ENCODE results near the gene TMEM161B. TPM values are rescaled to one million over a fixed set of nuclear protein-coding genes. Genes with fewer than 3 reads are reported as not detected.
A peak's percentile ranks its signal among the peaks of the same experiment; 100 is the strongest.
"Not testable (repeated sequence)": the region's sequence is repeated elsewhere in the genome, so short reads cannot be mapped to it uniquely, and the experiment has no call there.

TMEM161B gene
- polyA plus RNA-seq, 1 donor, result 31.8 TPM

- Histone ChIP-seq H3K27me3 (ENCODE audit: control insufficient read depth, insufficient read depth, low read length) (no peaks in the 10 kb centered on the region), H3K36me3 (ENCODE audit: control insufficient read depth, insufficient read depth, low read length) (peaks cover 2% of the 10 kb centered on the region), H3K27ac (ENCODE audit: low read length) (peak overlapping the region; percentile 8), H3K4me1 (ENCODE audit: control insufficient read depth, insufficient read depth, low read length) (no peaks in the 10 kb centered on the region), H3K9me3 (ENCODE audit: control insufficient read depth, low read depth, low read length) (no peaks in the 10 kb centered on the region), H3K4me3 (ENCODE audit: low read length) (no peak overlapping the region)
- DNase-seq, result peak; percentile 8 to 45
- WGBS (ENCODE audit: insufficient coverage, low lambda C conversion rate), result 100% methylated on average over 1 of the region's 2 CpGs
These were observed 17.5 kb downstream of the TMEM161B start for GRCh38 chr5:88251048-88251711.

GRCh38 chr5:88250010-88250409 lies 18.6 kb downstream of the TMEM161B start:
- no peak for DNase-seq
- H3K4me3 ChIP-seq (ENCODE audit: low read length), result no peak overlapping the region
- H3K36me3 ChIP-seq (ENCODE audit: control insufficient read depth, insufficient read depth, low read length), result peaks cover 2% of the 10 kb centered on the region
- H3K27me3 ChIP-seq (ENCODE audit: control insufficient read depth, insufficient read depth, low read length), result no peaks in the 10 kb centered on the region
- no CpG with 5 or more reads among the region's 2 CpGs for WGBS (ENCODE audit: insufficient coverage, low lambda C conversion rate)
- H3K9me3 ChIP-seq (ENCODE audit: control insufficient read depth, low read depth, low read length), result no peaks in the 10 kb centered on the region
- H3K4me1 ChIP-seq (ENCODE audit: control insufficient read depth, insufficient read depth, low read length), result no peaks in the 10 kb centered on the region
- no peak overlapping the region for H3K27ac ChIP-seq (ENCODE audit: low read length)

GRCh38 chr5:88248743-88249540 lies 19.7 kb downstream of the TMEM161B start:
- Histone ChIP-seq H3K27ac (ENCODE audit: low read length) (no peak overlapping the region), H3K4me1 (ENCODE audit: control insufficient read depth, insufficient read depth, low read length) (peaks cover 3% of the 10 kb centered on the region), H3K27me3 (ENCODE audit: control insufficient read depth, insufficient read depth, low read length) (no peaks in the 10 kb centered on the region), H3K4me3 (ENCODE audit: low read length) (no peak overlapping the region), H3K9me3 (ENCODE audit: control insufficient read depth, low read depth, low read length) (no peaks in the 10 kb centered on the region), H3K36me3 (ENCODE audit: control insufficient read depth, insufficient read depth, low read length) (peaks cover 2% of the 10 kb centered on the region)
- 100% methylated on average over 1 of the region's 2 CpGs for WGBS (ENCODE audit: insufficient coverage, low lambda C conversion rate)
- no peak for DNase-seq

- Histone ChIP-seq H3K4me3 (ENCODE audit: low read length) (no peak overlapping the region), H3K36me3 (ENCODE audit: control insufficient read depth, insufficient read depth, low read length) (no peaks in the 10 kb centered on the region), H3K27me3 (ENCODE audit: control insufficient read depth, insufficient read depth, low read length) (no peaks in the 10 kb centered on the region), H3K27ac (ENCODE audit: low read length) (no peak overlapping the region), H3K4me1 (ENCODE audit: control insufficient read depth, insufficient read depth, low read length) (peaks cover 3% of the 10 kb centered on the region), H3K9me3 (ENCODE audit: control insufficient read depth, low read depth, low read length) (no peaks in the 10 kb centered on the region)
- WGBS (ENCODE audit: insufficient coverage, low lambda C conversion rate), result 80% methylated on average over 1 of the region's 3 CpGs
- DNase-seq, result no peak
These were observed 20.6 kb downstream of the TMEM161B start for GRCh38 chr5:88248094-88248493.

- Histone ChIP-seq H3K4me3 (ENCODE audit: low read length) (no peak overlapping the region), H3K36me3 (ENCODE audit: control insufficient read depth, insufficient read depth, low read length) (no peaks in the 10 kb centered on the region), H3K4me1 (ENCODE audit: control insufficient read depth, insufficient read depth, low read length) (peaks cover 3% of the 10 kb centered on the region), H3K27me3 (ENCODE audit: control insufficient read depth, insufficient read depth, low read length) (no peaks in the 10 kb centered on the region), H3K27ac (ENCODE audit: low read length) (no peak overlapping the region), H3K9me3 (ENCODE audit: control insufficient read depth, low read depth, low read length) (no peaks in the 10 kb centered on the region)
- no peak for DNase-seq
These were observed 22.8 kb downstream of the TMEM161B start for GRCh38 chr5:88245893-88246244.

- no peaks in the 10 kb centered on the region for H3K27me3 ChIP-seq (ENCODE audit: control insufficient read depth, insufficient read depth, low read length)
- no peaks in the 10 kb centered on the region for H3K36me3 ChIP-seq (ENCODE audit: control insufficient read depth, insufficient read depth, low read length)
- H3K9me3 ChIP-seq (ENCODE audit: control insufficient read depth, low read depth, low read length), result no peaks in the 10 kb centered on the region
- no peak overlapping the region for H3K27ac ChIP-seq (ENCODE audit: low read length)
- H3K4me1 ChIP-seq (ENCODE audit: control insufficient read depth, insufficient read depth, low read length), result peaks cover 3% of the 10 kb centered on the region
- no CpG with 5 or more reads among the region's 1 CpG for WGBS (ENCODE audit: insufficient coverage, low lambda C conversion rate)
- no peak overlapping the region for H3K4me3 ChIP-seq (ENCODE audit: low read length)
- DNase-seq, result no peak
These were observed 23.3 kb downstream of the TMEM161B start for GRCh38 chr5:88245241-88245892.

- peaks cover 3% of the 10 kb centered on the region for H3K4me1 ChIP-seq (ENCODE audit: control insufficient read depth, insufficient read depth, low read length)
- WGBS (ENCODE audit: insufficient coverage, low lambda C conversion rate), result 80% methylated on average over 1 of the region's 2 CpGs
These were observed 24.0 kb downstream of the TMEM161B start for GRCh38 chr5:88244686-88245085.

GRCh38 chr5:88243493-88243892 lies 25.2 kb downstream of the TMEM161B start:
- not testable (repeated sequence) for H3K9me3 ChIP-seq (ENCODE audit: control insufficient read depth, low read depth, low read length); H3K4me1 ChIP-seq (ENCODE audit: control insufficient read depth, insufficient read depth, low read length); H3K36me3 ChIP-seq (ENCODE audit: control insufficient read depth, insufficient read depth, low read length); H3K27me3 ChIP-seq (ENCODE audit: control insufficient read depth, insufficient read depth, low read length); H3K27ac ChIP-seq (ENCODE audit: low read length); H3K4me3 ChIP-seq (ENCODE audit: low read length); DNase-seq
- 100% methylated on average over 1 of the region's 2 CpGs for WGBS (ENCODE audit: insufficient coverage, low lambda C conversion rate)

More at GRCh38 chr5:88244686-88245085, 24.0 kb downstream of the TMEM161B start:
- Histone ChIP-seq H3K27ac (ENCODE audit: low read length) (no peak overlapping the region), H3K9me3 (ENCODE audit: control insufficient read depth, low read depth, low read length) (no peaks in the 10 kb centered on the region), H3K27me3 (ENCODE audit: control insufficient read depth, insufficient read depth, low read length) (no peaks in the 10 kb centered on the region), H3K36me3 (ENCODE audit: control insufficient read depth, insufficient read depth, low read length) (no peaks in the 10 kb centered on the region), H3K4me3 (ENCODE audit: low read length) (no peak overlapping the region)
- no peak for DNase-seq

- no peak for DNase-seq
- no peaks in the 10 kb centered on the region for H3K27me3 ChIP-seq (ENCODE audit: control insufficient read depth, insufficient read depth, low read length)
- peaks cover 7% of the 10 kb centered on the region for H3K36me3 ChIP-seq (ENCODE audit: control insufficient read depth, insufficient read depth, low read length)
- no peaks in the 10 kb centered on the region for H3K4me1 ChIP-seq (ENCODE audit: control insufficient read depth, insufficient read depth, low read length)
- no peak overlapping the region for H3K4me3 ChIP-seq (ENCODE audit: low read length)
- H3K9me3 ChIP-seq (ENCODE audit: control insufficient read depth, low read depth, low read length), result no peaks in the 10 kb centered on the region
- H3K27ac ChIP-seq (ENCODE audit: low read length), result no peak overlapping the region
- WGBS (ENCODE audit: insufficient coverage, low lambda C conversion rate), result 97% methylated on average over 3 of the region's 4 CpGs
These were observed 29.9 kb downstream of the TMEM161B start for GRCh38 chr5:88238732-88239131.

- H3K4me3 ChIP-seq (ENCODE audit: low read length), result no peak overlapping the region
- H3K27me3 ChIP-seq (ENCODE audit: control insufficient read depth, insufficient read depth, low read length), result no peaks in the 10 kb centered on the region
- no peak for DNase-seq
- no peak overlapping the region for H3K27ac ChIP-seq (ENCODE audit: low read length)
- H3K36me3 ChIP-seq (ENCODE audit: control insufficient read depth, insufficient read depth, low read length), result peaks cover 7% of the 10 kb centered on the region
- no peaks in the 10 kb centered on the region for H3K9me3 ChIP-seq (ENCODE audit: control insufficient read depth, low read depth, low read length)
- 100% methylated on average over 1 of the region's 1 CpG for WGBS (ENCODE audit: insufficient coverage, low lambda C conversion rate)
- no peaks in the 10 kb centered on the region for H3K4me1 ChIP-seq (ENCODE audit: control insufficient read depth, insufficient read depth, low read length)
These were observed 31.6 kb downstream of the TMEM161B start for GRCh38 chr5:88236866-88237642.

Data from large intestine (tissue), 3 donors.